ENCODE data around the gene NME4.

- no peak for TF ChIP-seq CTCF (IDR thresholded peaks at IDR 0.05)
- TF ChIP-seq EP300 (IDR thresholded peaks at IDR 0.05) = no peak
Measured at GRCh38 chr16:440627-441026, 43.6 kb downstream of the NME4 start.

All from tibial nerve (tissue), 4 donors.